Measurements from ENCODE around the gene ABHD17B. TPM values are rescaled to one million over a fixed set of nuclear protein-coding genes. Genes with fewer than 3 reads are reported as not detected.

The ABHD17B gene
- total and polyA plus RNA-seq, 7 donors, result 8.4 to 68.3 (median 16.1) TPM

DNA sequence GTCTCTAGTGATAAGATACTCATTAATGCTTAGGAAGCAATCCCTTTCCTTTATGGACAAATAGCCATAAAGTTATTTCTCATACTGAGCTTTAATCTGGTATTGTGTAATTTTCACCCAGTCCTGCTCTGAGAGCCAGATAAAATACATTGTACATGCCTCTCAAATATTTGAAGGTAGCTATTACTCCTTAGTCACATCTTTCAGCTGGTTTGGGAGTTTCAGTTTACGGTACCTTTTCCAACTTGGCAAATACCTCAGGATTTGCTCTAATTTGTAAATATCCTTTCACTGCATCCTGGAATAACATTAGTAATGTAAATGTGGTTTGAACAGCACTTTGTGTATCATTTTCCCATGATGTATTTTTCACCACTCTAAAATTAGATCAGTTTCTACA is 47.4 kb downstream of the ABHD17B start:
- Histone ChIP-seq H3K27ac (no peak overlapping the region), H3K36me3 (ENCODE audit: insufficient read depth in 1 of 2, low read depth in 1 of 2) (peaks cover 0 to 29% of the 10 kb centered on the region in 2 donors), H3K4me1 (no peaks in the 10 kb centered on the region), H3K4me3 (no peak overlapping the region), H3K9me3 (peaks cover 13% of the 10 kb centered on the region), H3K27me3 (ENCODE audit: insufficient read depth in 3 of 3, low read length in 2 of 3) (no peaks in the 10 kb centered on the region)
- ATAC-seq (no peak), DNase-seq (no peak)
- TF ChIP-seq, protein P1, sequence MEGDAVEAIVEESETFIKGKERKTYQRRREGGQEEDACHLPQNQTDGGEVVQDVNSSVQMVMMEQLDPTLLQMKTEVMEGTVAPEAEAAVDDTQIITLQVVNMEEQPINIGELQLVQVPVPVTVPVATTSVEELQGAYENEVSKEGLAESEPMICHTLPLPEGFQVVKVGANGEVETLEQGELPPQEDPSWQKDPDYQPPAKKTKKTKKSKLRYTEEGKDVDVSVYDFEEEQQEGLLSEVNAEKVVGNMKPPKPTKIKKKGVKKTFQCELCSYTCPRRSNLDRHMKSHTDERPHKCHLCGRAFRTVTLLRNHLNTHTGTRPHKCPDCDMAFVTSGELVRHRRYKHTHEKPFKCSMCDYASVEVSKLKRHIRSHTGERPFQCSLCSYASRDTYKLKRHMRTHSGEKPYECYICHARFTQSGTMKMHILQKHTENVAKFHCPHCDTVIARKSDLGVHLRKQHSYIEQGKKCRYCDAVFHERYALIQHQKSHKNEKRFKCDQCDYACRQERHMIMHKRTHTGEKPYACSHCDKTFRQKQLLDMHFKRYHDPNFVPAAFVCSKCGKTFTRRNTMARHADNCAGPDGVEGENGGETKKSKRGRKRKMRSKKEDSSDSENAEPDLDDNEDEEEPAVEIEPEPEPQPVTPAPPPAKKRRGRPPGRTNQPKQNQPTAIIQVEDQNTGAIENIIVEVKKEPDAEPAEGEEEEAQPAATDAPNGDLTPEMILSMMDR (IDR thresholded peaks at IDR 0.05), result no peak
- intact Hi-C loops (cut with DNase I), result no loop called here
- 59 to 88% (median 75%) methylated on average over 1 of the region's 1 CpG for WGBS, 3 donors

GRCh38 chr9:71861618-71862017 is 49.4 kb downstream of the ABHD17B start:
- intact Hi-C loops (cut with DNase I), result no loop called here
- H3K4me1 ChIP-seq, result no peaks in the 10 kb centered on the region
- H3K27ac ChIP-seq, result no peak overlapping the region
- DNase-seq, result no peak
- no peak for ATAC-seq
- no peak overlapping the region for H3K4me3 ChIP-seq
- TF ChIP-seq, protein P1 (IDR thresholded peaks at IDR 0.05), result no peak
- no peaks in the 10 kb centered on the region for H3K27me3 ChIP-seq (ENCODE audit: insufficient read depth in 3 of 3, low read length in 2 of 3)
- H3K36me3 ChIP-seq (ENCODE audit: insufficient read depth in 1 of 2, low read depth in 1 of 2), result peaks cover 0 to 15% of the 10 kb centered on the region in 2 donors
- peaks cover 13% of the 10 kb centered on the region for H3K9me3 ChIP-seq
- WGBS, 3 donors, result 86 to 89% (median 86%) methylated on average over 3 of the region's 3 CpGs

- H3K4me3 ChIP-seq, result no peak overlapping the region
- H3K9me3 ChIP-seq, result peaks cover 13% of the 10 kb centered on the region
- no peak for DNase-seq
- WGBS, 3 donors, result 98 to 100% (median 99%) methylated on average over 3 of the region's 3 CpGs
- H3K27me3 ChIP-seq (ENCODE audit: insufficient read depth in 3 of 3, low read length in 2 of 3), result no peaks in the 10 kb centered on the region
- intact Hi-C loops (cut with DNase I), result no loop called here
- no peaks in the 10 kb centered on the region for H3K36me3 ChIP-seq (ENCODE audit: insufficient read depth in 1 of 2, low read depth in 1 of 2)
- no peak for ATAC-seq
- H3K4me1 ChIP-seq, result no peaks in the 10 kb centered on the region
- TF ChIP-seq, protein P1 (IDR thresholded peaks at IDR 0.05), result no peak
- no peak overlapping the region for H3K27ac ChIP-seq
Observed at GRCh38 chr9:71859939-71860338, 51.1 kb downstream of the ABHD17B start.

DNA sequence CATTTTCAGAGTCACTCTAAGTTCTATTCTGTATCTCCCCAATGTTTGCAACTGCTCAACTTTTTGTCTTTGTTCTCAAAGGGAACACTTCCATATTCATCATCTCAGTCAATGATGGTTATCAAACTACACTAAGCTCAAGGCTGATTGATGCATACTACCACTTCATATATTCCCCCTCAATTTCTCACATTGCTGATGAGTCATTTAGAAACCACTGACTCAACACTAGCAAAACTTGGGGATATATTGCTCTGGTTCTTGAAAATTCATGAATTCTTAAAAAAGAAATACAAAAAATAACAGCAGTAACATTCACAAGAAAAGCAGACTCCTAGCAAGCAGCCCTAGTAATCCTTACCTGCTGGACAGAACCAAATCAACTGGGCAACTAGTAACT is 52.2 kb downstream of the ABHD17B start:
- Histone ChIP-seq H3K4me1 (no peaks in the 10 kb centered on the region), H3K36me3 (ENCODE audit: insufficient read depth in 1 of 2, low read depth in 1 of 2) (no peaks in the 10 kb centered on the region), H3K9me3 (peaks cover 13% of the 10 kb centered on the region), H3K27ac (no peak overlapping the region), H3K27me3 (ENCODE audit: insufficient read depth in 3 of 3, low read length in 2 of 3) (no peaks in the 10 kb centered on the region), H3K4me3 (no peak overlapping the region)
- ATAC-seq, result no peak
- TF ChIP-seq, protein P1 (IDR thresholded peaks at IDR 0.05), result no peak
- no peak for DNase-seq
- intact Hi-C loops (cut with DNase I), result no loop called here

DNA sequence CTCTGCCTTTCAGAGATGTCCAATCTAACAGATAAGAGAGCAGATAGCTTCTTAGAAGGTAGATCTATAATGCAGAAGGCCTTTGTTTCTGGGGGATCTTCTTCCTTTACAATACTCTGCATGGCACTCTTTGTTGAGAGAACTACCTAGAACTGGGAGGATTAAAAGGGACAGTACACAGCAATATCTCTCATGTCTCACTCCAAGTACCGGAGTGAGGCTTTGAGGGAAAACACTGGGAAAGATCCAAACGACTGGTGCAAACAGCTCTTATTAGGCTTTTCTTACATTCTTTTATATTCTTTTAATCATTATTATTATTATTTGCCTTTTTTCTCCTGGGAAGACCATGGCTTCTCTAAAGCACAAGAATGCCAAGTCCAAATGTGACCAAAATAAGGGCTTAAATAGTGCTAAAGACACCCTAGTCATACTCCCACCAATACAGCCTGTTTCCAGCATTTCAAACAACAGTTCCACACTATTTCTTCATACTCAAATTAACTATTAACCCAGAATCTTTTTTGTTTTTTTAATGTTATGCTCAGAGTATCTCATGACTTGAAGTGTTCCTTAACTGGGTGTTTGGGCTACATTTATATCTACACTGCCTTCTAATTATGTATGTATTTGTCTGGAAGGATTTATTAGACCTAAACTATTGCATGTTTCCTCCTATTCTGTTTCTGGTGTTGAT is 52.7 kb downstream of the ABHD17B start:
- H3K27me3 ChIP-seq (ENCODE audit: insufficient read depth in 3 of 3, low read length in 2 of 3), result no peaks in the 10 kb centered on the region
- DNase-seq, result no peak
- no peak overlapping the region for H3K4me3 ChIP-seq
- H3K27ac ChIP-seq, result no peak overlapping the region
- H3K4me1 ChIP-seq, result no peaks in the 10 kb centered on the region
- WGBS, 3 donors, result 88 to 94% (median 88%) methylated on average over 2 of the region's 2 CpGs
- ATAC-seq, result no peak
- intact Hi-C loops (cut with DNase I), result no loop called here
- TF ChIP-seq, protein P1 (IDR thresholded peaks at IDR 0.05), result no peak
- H3K9me3 ChIP-seq, result peaks cover 13% of the 10 kb centered on the region
- H3K36me3 ChIP-seq (ENCODE audit: insufficient read depth in 1 of 2, low read depth in 1 of 2), result no peaks in the 10 kb centered on the region
